Thoracic aorta (tissue), 2 donors: ENCODE data around the gene INPP5A. TPM values are rescaled to one million over a fixed set of nuclear protein-coding genes. Genes with fewer than 3 reads are reported as not detected.
"Not testable (repeated sequence)": the region's sequence is repeated elsewhere in the genome, so short reads cannot be mapped to it uniquely, and the experiment has no call there.

ENCODE experiments used
- ATAC-seq: fragments of 150-250 bp; one replicate; pipeline ENCODE4 v1.8.0; 2017; ENCODE audit warnings: low read depth; ENCODE audit not compliant: insufficient number of reproducible peaks, low FRiP score
- DNase-seq: peaks from one replicate; pipeline ENCODE4 v3.0.0-alpha.2; 2020; ENCODE audit warnings: low spot score
- H3K27ac ChIP-seq, 2 donors: fragments of 200-600 bp; sonication (generic); 1 replicate in 1 of 2; 2 replicates in 1 of 2; pipeline ENCODE4 v1.5.1; 2016; ENCODE audit warnings: mild to moderate bottlenecking in 2 of 2, moderate library complexity in 2 of 2
- H3K27me3 ChIP-seq: fragments of 200-600 bp; sonication (generic); replicated peaks from 2 replicates; pipeline ENCODE4 v1.6.0; 2016; ENCODE audit warnings: mild to moderate bottlenecking; ENCODE audit not compliant: insufficient read depth
- H3K36me3 ChIP-seq: fragments of 200-600 bp; sonication (generic); one replicate; pipeline ENCODE4 v1.5.1; 2016
- H3K4me1 ChIP-seq, 2 donors: fragments of 200-600 bp; sonication (generic); 1 replicate in 1 of 2; 2 replicates in 1 of 2; pipeline versions ENCODE4 v1.5.1 to v1.6.0; 2016; ENCODE audit warnings: low read depth in 2 of 2, mild to moderate bottlenecking in 1 of 2; ENCODE audit not compliant: control insufficient read depth in 1 of 2
- H3K4me3 ChIP-seq: fragments of 200-600 bp; sonication (generic); 2 replicates; pipeline ENCODE4 v1.5.1; 2016; ENCODE audit warnings: mild to moderate bottlenecking
- H3K9me3 ChIP-seq: fragments of 200-600 bp; sonication (generic); 2 replicates; pipeline ENCODE4 v1.5.1; 2016
- CTCF ChIP-seq: fragments of 200-600 bp; sonication (generic); IDR thresholded peaks from one replicate; pipeline ENCODE4 v1.5.1; 2019; ENCODE audit warnings: antibody characterized with exemption
- total RNA-seq, 2 donors: library from RNA; depleted of rRNA; stranded (reverse); fragments of >200 nt; gene quantifications; one replicate each; pipeline versions ENCODE4 v1.1.0 to v1.2.3, GENCODE V29; 2016

The INPP5A gene
- total RNA-seq, 2 donors from 2014 or later, result 120 to 142 TPM

- H3K4me3 ChIP-seq, result no peak overlapping the region
- no peak overlapping the region for H3K27ac ChIP-seq
- TF ChIP-seq CTCF, result no peak
- DNase-seq, result no peak
- ATAC-seq, result no peak
- no peaks in the 10 kb centered on the region for H3K36me3 ChIP-seq
- no peaks in the 10 kb centered on the region for H3K4me1 ChIP-seq
- no peaks in the 10 kb centered on the region for H3K9me3 ChIP-seq
- H3K27me3 ChIP-seq, result no peaks in the 10 kb centered on the region
These were observed 276.9 kb downstream of the INPP5A start for GRCh38 chr10:132814469-132814856.

GRCh38 chr10:132815168-132815857 is 277.7 kb downstream of the INPP5A start:
- Histone ChIP-seq H3K4me3 (no peak overlapping the region), H3K36me3 (no peaks in the 10 kb centered on the region), H3K27me3 (no peaks in the 10 kb centered on the region), H3K9me3 (no peaks in the 10 kb centered on the region), H3K27ac (no peak overlapping the region), H3K4me1 (no peaks in the 10 kb centered on the region)
- no peak for ATAC-seq
- no peak for TF ChIP-seq CTCF
- DNase-seq, result no peak

GRCh38 chr10:132816718-132817117 is 279.1 kb downstream of the INPP5A start:
- Histone ChIP-seq H3K36me3 (no peaks in the 10 kb centered on the region), H3K27ac (no peak overlapping the region), H3K4me1 (no peaks in the 10 kb centered on the region), H3K4me3 (no peak overlapping the region), H3K9me3 (no peaks in the 10 kb centered on the region), H3K27me3 (no peaks in the 10 kb centered on the region)
- DNase-seq (no peak), ATAC-seq (no peak)
- TF ChIP-seq CTCF, result no peak

DNA sequence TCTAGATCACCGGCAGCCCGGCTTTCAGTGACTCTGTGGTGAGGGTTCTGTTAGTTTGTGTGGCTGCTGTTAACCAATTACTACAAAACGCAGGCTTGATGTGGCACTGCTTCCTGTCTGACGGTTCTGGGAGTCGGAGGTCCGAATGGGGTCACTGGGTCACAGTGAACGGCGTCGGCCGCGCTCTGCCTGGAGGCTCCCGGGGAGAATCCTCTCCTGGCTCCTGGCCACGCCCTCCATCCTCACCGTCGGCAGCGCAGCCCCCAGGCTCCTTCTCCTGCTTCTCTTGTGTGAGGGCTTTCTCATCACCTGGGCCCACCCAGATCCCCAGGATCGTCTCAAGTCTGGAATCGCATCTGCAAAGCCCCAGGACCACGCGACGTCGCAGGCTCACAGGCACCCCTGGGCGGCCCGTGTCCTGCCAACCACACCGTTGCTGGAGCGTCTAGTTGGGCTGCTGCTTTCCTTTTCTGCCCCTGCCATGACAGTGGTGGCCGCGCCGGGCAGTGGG is 280.2 kb downstream of the INPP5A start:
- TF ChIP-seq CTCF, result no peak
- no peaks in the 10 kb centered on the region for H3K9me3 ChIP-seq
- H3K36me3 ChIP-seq, result no peaks in the 10 kb centered on the region
- H3K4me3 ChIP-seq, result no peak overlapping the region
- no peaks in the 10 kb centered on the region for H3K4me1 ChIP-seq
- no peaks in the 10 kb centered on the region for H3K27me3 ChIP-seq
- no peak for ATAC-seq
- DNase-seq, result no peak
- H3K27ac ChIP-seq, result no peak overlapping the region

DNA sequence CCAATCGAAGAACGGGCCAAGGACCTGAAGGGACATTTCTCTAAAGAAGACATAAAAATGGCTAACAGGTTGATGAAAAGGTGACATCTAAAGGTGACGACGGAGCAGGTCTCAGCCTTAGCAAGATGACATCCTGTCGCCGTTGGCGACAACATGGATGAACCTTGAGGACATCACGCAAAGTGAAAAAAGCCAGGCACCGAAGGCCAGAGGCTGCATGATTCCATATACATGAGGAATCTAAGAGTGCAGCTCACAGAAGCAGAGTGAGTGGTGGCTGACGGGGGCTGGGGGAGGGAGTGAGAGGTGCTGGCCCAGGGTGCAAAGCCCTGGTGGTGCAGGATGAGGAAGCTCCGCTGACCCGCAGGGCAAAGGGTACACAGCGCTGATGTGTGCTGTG is 282.5 kb downstream of the INPP5A start:
- no peak overlapping the region for H3K4me3 ChIP-seq
- H3K36me3 ChIP-seq, result no peaks in the 10 kb centered on the region
- ATAC-seq, result no peak
- TF ChIP-seq CTCF, result no peak
- H3K27ac ChIP-seq, result no peak overlapping the region
- no peaks in the 10 kb centered on the region for H3K27me3 ChIP-seq
- DNase-seq, result no peak
- H3K4me1 ChIP-seq, result no peaks in the 10 kb centered on the region
- no peaks in the 10 kb centered on the region for H3K9me3 ChIP-seq

GRCh38 chr10:132825783-132826523 is 288.4 kb downstream of the INPP5A start:
- H3K36me3 ChIP-seq, H3K27me3 ChIP-seq, H3K27ac ChIP-seq, H3K9me3 ChIP-seq, ATAC-seq, DNase-seq, H3K4me3 ChIP-seq, H3K4me1 ChIP-seq: not testable (repeated sequence)
